EL (cell line): ENCODE data around the gene CDHR1.

Experiments used
- DNase-seq: peaks from one replicate; pipeline ENCODE4 v3.0.0-alpha.2; 2016

Gene CDHR1

GRCh38 chr10:84234479-84234878, 40.1 kb downstream of the CDHR1 start:
- DNase-seq = no peak

- no peak for DNase-seq
These were observed 40.8 kb downstream of the CDHR1 start for GRCh38 chr10:84235096-84235495.

GRCh38 chr10:84236807-84237198, 42.5 kb downstream of the CDHR1 start:
- DNase-seq = no peak

DNA sequence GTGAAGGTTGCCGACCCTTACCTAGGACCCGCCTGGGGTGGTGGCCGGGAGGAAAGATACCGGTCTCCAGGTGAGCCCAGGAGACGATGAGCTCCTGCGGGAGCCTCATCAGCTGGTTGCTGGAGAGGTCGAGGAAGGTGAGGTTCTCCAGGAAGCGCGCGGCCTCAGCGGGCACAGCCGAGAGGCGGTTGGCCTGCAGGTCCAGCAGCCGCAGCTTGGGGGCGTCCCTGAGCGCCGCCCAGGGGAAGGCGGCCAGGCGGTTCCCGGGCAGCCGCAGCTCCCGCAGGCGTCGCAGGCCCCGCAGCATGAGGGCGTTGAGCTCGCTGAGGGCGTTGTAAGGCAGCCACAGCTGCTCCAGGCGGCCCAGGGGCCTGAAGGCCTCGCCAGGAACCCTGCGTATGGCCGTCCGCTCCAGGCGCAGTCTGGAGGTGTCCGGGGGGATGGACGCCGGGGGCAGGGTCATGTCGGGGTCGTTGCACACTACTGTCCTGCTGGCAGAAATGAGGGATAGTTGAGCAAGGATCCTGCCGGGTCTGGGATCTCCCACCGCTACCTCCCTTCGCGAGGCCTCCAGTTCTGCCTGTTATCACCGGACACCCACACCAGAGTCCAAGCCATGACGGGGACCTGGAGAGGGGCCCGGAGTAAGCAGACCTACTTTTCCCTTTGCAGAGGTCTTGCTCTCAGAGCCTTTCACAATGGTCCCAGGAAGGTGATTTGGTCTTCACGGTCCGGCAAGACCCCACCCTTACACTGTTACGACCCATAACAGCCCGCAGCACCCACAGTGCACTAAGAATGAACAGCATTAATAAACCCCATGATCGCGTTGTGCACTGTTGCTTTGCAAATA, 43.1 kb downstream of the CDHR1 start:
- no peak for DNase-seq

DNA sequence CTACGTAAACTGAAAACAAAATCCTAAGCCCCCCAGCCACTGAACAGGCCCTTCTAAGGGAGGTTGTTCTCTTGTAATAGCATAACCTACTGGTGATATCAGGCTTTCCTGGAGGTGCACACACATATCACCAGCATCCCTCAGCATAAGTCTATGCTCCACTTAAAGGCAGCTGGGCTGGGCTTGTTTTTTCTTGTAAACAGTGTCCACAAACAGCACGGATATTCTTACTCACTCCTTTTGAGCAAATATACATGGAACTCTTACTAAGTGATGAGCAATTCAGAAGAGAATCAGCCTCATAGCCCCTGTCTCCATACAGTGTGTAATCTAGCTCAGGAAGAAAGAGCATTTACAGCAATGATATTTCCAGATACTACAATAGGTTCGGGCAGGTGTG, 44.6 kb downstream of the CDHR1 start:
- no peak for DNase-seq

- no peak for DNase-seq
These were observed 47.0 kb downstream of the CDHR1 start, which contains the start of gene LRIT1 for GRCh38 chr10:84241185-84241790. Gene LRIT1 (minus strand): TSS chr10:84241546. CDS start chr10:84241439, 107 bp downstream.

DNA sequence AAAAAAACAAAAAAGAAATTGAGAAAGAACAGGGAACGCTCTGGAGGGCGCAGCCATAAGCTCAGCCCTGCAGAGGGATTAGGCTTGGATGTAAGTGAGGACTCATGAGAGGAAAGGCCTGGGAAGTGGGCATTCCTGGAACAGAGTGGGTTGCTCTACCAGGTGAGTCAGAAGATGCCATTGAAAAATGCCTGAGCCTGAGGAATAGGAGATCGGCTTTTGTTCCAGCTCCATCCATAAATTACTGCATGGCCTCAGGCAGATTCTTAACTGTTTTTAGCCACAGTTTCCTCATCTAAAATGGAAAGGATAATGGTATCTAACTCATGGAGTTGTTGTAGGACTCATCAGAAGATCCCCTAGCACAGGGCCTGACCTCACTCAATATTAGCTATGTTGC, 49.4 kb downstream of the CDHR1 start:
- DNase-seq = no peak

- no peak for DNase-seq
These were observed 50.4 kb downstream of the CDHR1 start, which contains the start of gene RGR for GRCh38 chr10:84244651-84245270. Gene RGR (plus strand): TSS chr10:84245053. CDS start chr10:84245091, 38 bp downstream.

- no peak for DNase-seq
These were observed 53.2 kb downstream of the CDHR1 start for GRCh38 chr10:84247496-84247895.

DNA sequence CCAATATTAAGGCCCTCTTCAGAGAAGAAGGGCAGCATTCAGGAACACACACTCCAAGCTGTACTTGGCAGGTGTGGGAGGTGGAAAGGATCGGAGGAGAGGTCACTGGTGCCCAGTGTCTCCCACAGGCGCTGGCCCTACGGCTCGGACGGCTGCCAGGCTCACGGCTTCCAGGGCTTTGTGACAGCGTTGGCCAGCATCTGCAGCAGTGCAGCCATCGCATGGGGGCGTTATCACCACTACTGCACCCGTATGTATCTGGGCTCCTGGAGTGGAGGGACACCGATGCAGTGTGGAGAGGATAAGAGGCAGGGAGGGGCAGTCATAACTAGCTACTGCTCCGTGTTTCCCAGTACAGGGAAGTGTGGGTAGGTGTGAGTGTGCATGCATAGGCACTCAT, 54.5 kb downstream of the CDHR1 start:
- DNase-seq = no peak

DNA sequence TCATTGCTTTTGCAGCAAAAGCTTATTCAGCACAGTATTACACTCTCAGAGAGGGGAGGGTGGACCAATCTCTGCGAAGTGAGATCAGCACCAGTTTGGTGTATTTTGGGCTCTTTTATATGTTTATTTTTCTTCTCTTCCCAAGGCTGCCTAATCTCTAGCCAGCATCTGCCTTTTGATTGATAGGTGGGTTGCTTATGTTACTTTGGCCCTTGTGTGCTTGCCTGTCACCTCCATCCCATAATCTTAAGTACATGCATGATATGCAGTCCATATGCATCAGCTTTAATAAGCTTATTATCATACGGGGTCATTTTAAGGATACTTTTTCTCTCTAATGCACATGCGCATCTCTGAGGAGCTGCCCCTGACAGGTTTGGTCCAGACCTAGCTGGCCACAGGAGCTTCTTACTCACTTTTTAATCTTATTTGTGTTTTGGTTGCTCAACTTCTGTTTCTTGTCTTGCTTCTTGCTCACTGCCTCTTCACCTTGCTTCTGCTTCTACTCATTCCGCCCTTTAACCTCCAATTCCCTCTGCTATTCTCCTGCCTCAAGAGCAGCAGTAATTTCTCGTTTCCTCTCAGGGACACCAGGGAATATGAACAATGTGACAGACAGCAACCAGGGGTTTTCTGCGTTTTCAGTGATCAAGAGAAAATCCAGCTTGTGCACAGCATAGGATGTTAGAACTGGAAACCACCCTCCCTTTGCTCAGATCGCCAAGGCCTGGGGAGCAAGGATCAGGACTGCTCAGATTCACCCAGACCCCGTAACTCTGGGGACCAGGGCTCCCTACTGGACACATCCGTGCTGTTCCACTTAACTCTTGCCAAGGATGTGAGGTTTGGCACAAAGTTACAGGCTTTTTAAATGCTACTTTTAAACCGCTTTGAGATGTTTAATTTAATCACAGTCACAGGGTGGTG, 60.5 kb downstream of the CDHR1 start:
- DNase-seq = no peak

GRCh38 chr10:84256510-84257342, 62.4 kb downstream of the CDHR1 start:
- peak; percentile 24 for DNase-seq

DNA sequence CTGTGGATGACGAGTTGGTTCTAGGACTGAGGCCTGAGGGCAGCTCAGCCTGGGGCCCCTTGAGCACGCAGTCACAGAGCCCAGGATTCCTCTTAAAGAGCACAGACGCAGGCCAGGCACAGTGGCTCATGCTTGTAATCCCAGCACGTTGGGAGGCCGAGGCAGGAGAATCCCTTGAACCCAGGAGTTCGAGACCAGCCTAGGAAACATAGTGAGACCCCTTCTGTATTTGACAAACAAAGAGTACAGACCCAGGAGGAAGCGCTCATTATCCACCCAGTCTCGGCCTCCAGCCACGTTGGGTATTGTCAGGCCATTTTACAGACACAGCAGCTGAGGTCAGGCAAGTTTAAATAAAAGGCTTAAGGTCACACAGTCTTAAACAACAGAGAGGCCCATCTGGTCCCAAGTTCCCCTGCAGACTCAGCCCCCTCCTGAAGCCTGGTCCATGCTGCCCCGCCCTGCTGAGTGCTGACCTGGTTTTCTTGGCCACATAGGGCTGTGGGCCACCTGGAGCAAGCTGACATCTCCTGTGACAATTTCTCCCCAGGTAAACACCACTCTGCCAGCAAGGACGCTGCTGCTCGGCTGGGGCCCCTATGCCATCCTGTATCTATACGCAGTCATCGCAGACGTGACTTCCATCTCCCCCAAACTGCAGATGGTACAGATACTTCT, 63.1 kb downstream of the CDHR1 start:
- no peak for DNase-seq

DNA sequence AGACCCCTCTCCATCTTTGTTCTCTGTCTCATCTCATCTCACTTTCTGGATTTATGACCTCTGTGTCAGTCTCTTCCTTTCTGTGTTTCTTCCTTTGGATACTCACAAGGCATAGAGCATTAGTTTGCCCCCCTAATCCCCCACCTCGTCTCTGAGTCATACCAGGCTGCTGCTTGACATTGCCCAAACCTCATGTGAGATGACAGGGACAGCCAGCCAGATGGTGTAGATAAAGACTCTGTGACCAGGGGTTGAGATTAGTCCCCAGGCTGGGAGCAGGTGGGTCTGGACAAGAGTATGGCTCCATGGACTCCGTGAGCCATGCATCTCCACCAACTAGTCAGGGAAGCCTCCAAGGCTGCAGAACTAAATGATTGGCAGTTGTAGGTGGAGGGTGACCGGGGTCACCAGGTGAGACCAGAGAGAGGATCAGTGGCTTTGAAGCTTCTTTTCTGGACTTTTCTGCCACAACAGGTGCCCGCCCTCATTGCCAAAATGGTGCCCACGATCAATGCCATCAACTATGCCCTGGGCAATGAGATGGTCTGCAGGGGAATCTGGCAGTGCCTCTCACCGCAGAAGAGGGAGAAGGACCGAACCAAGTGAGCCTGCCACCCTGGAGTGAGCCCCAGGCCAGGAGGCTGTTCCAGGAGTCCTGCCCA, 63.8 kb downstream of the CDHR1 start:
- no peak for DNase-seq

DNA sequence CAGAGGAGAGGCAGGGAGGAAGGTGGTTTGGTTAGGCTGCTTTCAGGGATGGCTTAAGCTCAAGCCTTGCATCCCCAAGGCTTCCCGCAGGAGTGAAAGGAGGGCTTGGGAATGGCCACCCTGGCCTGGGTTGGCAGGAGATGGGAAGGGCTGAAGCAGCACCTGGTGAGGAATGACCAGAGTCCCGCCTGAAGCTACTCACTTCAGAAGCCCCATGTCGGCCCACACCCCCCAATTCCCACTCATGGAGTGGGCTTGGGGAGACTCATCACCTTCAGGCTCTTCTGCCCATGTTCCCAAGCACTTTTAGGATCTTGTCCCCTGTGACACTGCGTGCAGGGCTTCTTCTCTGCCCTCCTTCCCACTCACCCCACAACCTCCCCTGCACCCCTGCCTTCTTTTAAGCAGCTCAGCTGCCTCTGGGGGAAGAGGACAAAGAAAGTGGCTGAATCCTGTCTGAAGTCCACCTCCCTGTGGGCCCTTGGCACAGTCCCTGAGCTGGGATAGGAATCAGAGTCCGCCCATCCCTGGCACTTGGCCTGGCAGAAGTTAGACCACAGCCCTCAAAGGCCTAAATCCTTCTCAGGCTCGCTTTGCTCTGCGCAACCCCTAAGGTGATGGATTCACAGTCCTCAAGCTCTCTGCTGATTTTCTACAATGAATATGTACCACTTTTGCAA, 67.0 kb downstream of the CDHR1 start:
- no peak for DNase-seq

DNA sequence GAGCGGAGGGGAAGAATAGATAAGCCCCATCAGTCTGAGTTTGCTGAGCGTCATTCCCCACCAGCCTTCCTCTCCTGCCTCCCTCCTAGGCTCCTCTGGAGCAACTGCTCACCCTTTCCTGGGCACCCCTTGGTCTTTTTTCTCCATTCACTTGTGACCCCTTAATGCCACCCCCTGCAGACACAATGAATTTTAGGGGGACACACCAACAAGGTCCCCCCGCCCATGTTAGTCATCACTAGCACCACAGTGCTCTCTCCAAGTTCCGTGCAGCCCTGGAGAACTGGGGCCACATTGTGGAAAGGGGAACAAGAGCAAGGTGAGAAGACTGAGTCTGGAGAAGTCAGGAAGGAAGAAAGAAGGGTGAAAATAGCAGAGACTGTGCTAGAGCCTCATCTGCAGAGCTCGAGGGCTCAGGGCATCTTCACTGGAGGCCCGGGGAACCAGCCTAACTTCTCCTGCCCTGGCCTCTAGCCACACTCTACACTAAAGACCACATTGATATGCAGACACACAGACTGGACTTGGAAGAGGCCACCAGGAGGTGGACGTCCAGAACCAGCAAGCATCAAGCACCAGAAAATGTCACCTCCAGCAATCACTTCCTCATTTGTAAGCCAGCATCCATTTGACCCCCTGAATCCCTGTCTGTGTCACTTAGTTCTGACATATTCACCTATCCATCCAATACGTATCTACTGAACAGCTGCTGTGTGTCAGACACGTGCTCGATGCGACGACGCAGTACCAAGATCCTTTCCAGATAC, 68.0 kb downstream of the CDHR1 start:
- no peak for DNase-seq

GRCh38 chr10:84263716-84264115, 69.4 kb downstream of the CDHR1 start:
- DNase-seq = no peak

GRCh38 chr10:84264611-84265141, 70.3 kb downstream of the CDHR1 start:
- DNase-seq = peak; percentile 56

GRCh38 chr10:84265418-84265817, 71.1 kb downstream of the CDHR1 start:
- DNase-seq = no peak
